DOHH2 (cell line): ENCODE data around the gene TMOD2.
"Not testable (repeated sequence)": the region's sequence is repeated elsewhere in the genome, so short reads cannot be mapped to it uniquely, and the experiment has no call there.

Experiments used
- CTCF ChIP-seq: fragments of 200-600 bp; sonication (generic); IDR thresholded peaks from one replicate; pipeline ENCODE4 v1.5.1; 2014; ENCODE audit warnings: antibody characterized with exemption, mild to moderate bottlenecking, low read depth, low read length; ENCODE audit not compliant: poor library complexity, severe bottlenecking
- EZH2phosphoT487 ChIP-seq: fragments of 200-600 bp; sonication (generic); IDR thresholded peaks from 2 replicates; pipeline ENCODE4 v1.6.1; 2017; ENCODE audit warnings: borderline replicate concordance, mild to moderate bottlenecking, antibody characterized with exemption, low read length, moderate library complexity, mixed read lengths

GRCh38 chr15:51792474-51792873 lies 41.1 kb downstream of the TMOD2 start:
- not testable (repeated sequence) for TF ChIP-seq CTCF, EZH2phosphoT487
